GM10847 (cell line): ENCODE measurements around the gene NCDN.

Experiments used
- POLR2A ChIP-seq: IDR thresholded peaks from 2 replicates; pipeline ENCODE4 v1.6.1; 2011; ENCODE audit not compliant: insufficient read length; ENCODE audit errors: extremely low read depth

Gene NCDN

GRCh38 chr1:35560256-35561225, 2.9 kb downstream of the NCDN start:
- no peak for TF ChIP-seq POLR2A

- no peak for TF ChIP-seq POLR2A
Observed at GRCh38 chr1:35561297-35561971, 3.8 kb downstream of the NCDN start.

- TF ChIP-seq POLR2A = no peak
Observed at GRCh38 chr1:35561972-35562680, 4.5 kb downstream of the NCDN start.

- no peak for TF ChIP-seq POLR2A
Observed at GRCh38 chr1:35563166-35563565, 5.6 kb downstream of the NCDN start.

GRCh38 chr1:35564037-35564883, 6.7 kb downstream of the NCDN start:
- TF ChIP-seq POLR2A = no peak

GRCh38 chr1:35564884-35565741, 7.5 kb downstream of the NCDN start:
- TF ChIP-seq POLR2A = no peak

- no peak for TF ChIP-seq POLR2A
Observed at GRCh38 chr1:35565742-35566133, 8.1 kb downstream of the NCDN start.

GRCh38 chr1:35567947-35568558, 10.5 kb downstream of the NCDN start:
- no peak for TF ChIP-seq POLR2A

- TF ChIP-seq POLR2A = no peak
Observed at GRCh38 chr1:35568975-35569395, 11.4 kb downstream of the NCDN start.

GRCh38 chr1:35569936-35570335, 12.3 kb downstream of the NCDN start:
- no peak for TF ChIP-seq POLR2A

- TF ChIP-seq POLR2A = no peak
Observed at GRCh38 chr1:35570589-35571137, 13.1 kb downstream of the NCDN start.

- TF ChIP-seq POLR2A = no peak
Observed at GRCh38 chr1:35571263-35571662, 13.7 kb downstream of the NCDN start.

GRCh38 chr1:35572296-35572695, 14.7 kb downstream of the NCDN start:
- TF ChIP-seq POLR2A = no peak
